Panc1 (cell line): Measurements from ENCODE around the gene MPND. TPM values are rescaled to one million over a fixed set of nuclear protein-coding genes. Genes with fewer than 3 reads are reported as not detected.
A peak's percentile ranks its signal among the peaks of the same experiment; 100 is the strongest.

Experiments used
- ATAC-seq: fragments of 200-7000 bp; cut with Tn5 transposase; 2 replicates; pipeline ENCODE4 v1.9.1; 2020; ENCODE audit warnings: mild to moderate bottlenecking, moderate library complexity
- BruUV-seq: library from RNA; stranded (reverse); fragments of 400-500 nt; replicated peaks from 2 replicates; lab custom pipeline; 2021; lab: Mats Ljungman, UMichigan
- CTCF ChIA-PET: fragments of 300-600 bp; sonication (Branson Sonifier 250); formaldehyde crosslinking; loops from one replicate; lab custom pipeline; 2022; ENCODE audit warnings: antibody characterized with exemption; lab: Charles Lee
- POLR2A ChIA-PET: fragments of 300-600 bp; sonication (Branson Sonifier 250); formaldehyde crosslinking; loops from one replicate; lab custom pipeline; 2022; ENCODE audit warnings: antibody characterized with exemption; lab: Charles Lee
- DNase-seq: peaks from one replicate; pipeline ENCODE4 v3.0.0-alpha.2; 2010; ENCODE audit warnings: low read depth, low spot score
- H3K27ac ChIP-seq: 2 replicates; pipeline ENCODE4 v1.5.1; 2011; ENCODE audit warnings: mild to moderate bottlenecking, low read length, inconsistent platforms
- H3K27me3 ChIP-seq: fragments of 200-500 bp; sonication (Bioruptor generic); 2 replicates; pipeline ENCODE4 v1.6.0; 2014; ENCODE audit warnings: low read length, inconsistent platforms; ENCODE audit not compliant: control insufficient read depth, insufficient read depth
- H3K36me3 ChIP-seq: fragments of 200-500 bp; sonication (Bioruptor generic); 2 replicates; pipeline ENCODE4 v1.5.1; 2014; ENCODE audit warnings: inconsistent platforms, mild to moderate bottlenecking, low read length, moderate library complexity; ENCODE audit not compliant: control insufficient read depth, insufficient read depth
- H3K4me1 ChIP-seq: 2 replicates; pipeline ENCODE4 v1.5.1; 2011; ENCODE audit warnings: inconsistent platforms, mild to moderate bottlenecking, low read length, moderate library complexity; ENCODE audit not compliant: control insufficient read depth, insufficient read depth
- H3K4me3 ChIP-seq, 2 experiments: 2 replicates each; pipeline ENCODE4 v1.5.1; 2011 to 2012; ENCODE audit warnings: low read depth in 2 of 2, low read length in 2 of 2, mild to moderate bottlenecking in 2 of 2, inconsistent platforms in 1 of 2, moderate library complexity in 1 of 2
- H3K9me3 ChIP-seq: fragments of 200-500 bp; sonication (Bioruptor generic); 2 replicates; pipeline ENCODE4 v1.5.1; 2014; ENCODE audit warnings: low read depth, mild to moderate bottlenecking, inconsistent platforms, low read length, moderate library complexity; ENCODE audit not compliant: control insufficient read depth, insufficient read depth
- POLR2AphosphoS5 ChIP-seq: IDR thresholded peaks from 2 replicates; pipeline ENCODE4 v1.6.1; 2012; ENCODE audit warnings: mild to moderate bottlenecking, low read depth, low read length, moderate library complexity
- SIN3A ChIP-seq: IDR thresholded peaks from 2 replicates; pipeline ENCODE4 v1.6.1; 2012; ENCODE audit warnings: low read depth, mild to moderate bottlenecking, low read length, moderate library complexity, borderline replicate concordance; ENCODE audit not compliant: insufficient read depth
- TCF7L2 ChIP-seq: IDR thresholded peaks from 2 replicates; pipeline ENCODE4 v1.6.1; 2011; ENCODE audit warnings: mild to moderate bottlenecking, low read depth, low read length, inconsistent platforms
- in situ Hi-C: cut with HindIII; loops from 2 replicates; pipeline ENCODE4 v1.10.0; 2016; ENCODE audit warnings: low sequenced_read_pairs, low pct_unique_long_range_greater_than_20kb
- intact Hi-C: fragments of 100-400 bp; cut with micrococcal nuclease; formaldehyde crosslinking; loops from one replicate; pipeline ENCODE4 v1.10.0; 2022; ENCODE audit not compliant: unreplicated experiment
- total RNA-seq: library from RNA; stranded (reverse); gene quantifications from one replicate; pipeline ENCODE4 v1.2.1, GENCODE V29; 2021; ENCODE audit not compliant: unreplicated experiment
- TF ChIP-seq, protein P1 (sequence below), 2 experiments: IDR thresholded peaks; 2 replicates each; pipeline ENCODE4 v1.6.1; 2011 to 2012; ENCODE audit warnings: low read depth in 2 of 2, control low read depth in 1 of 2, low read length in 1 of 2, mild to moderate bottlenecking in 1 of 2, moderate library complexity in 1 of 2; ENCODE audit not compliant: insufficient read depth in 1 of 2
- TF ChIP-seq, protein P2 (sequence below): fragments of 450-650 bp; IDR thresholded peaks from 2 replicates; pipeline ENCODE4 v1.5.1; 2017; ENCODE audit warnings: mild to moderate bottlenecking

MPND gene
- total RNA-seq, 1 experiment from 2014 or later: 22.9 TPM

GRCh38 chr19:4322942-4323665 lies 20.3 kb upstream of the MPND start:
- no peak for DNase-seq
- BruUV-seq: no TSS peak
- H3K9me3 ChIP-seq: no peaks in the 10 kb centered on the region
- TF ChIP-seq SIN3A (no peak), POLR2AphosphoS5 (no peak), TCF7L2 (no peak)
- TF ChIP-seq, protein P1, sequence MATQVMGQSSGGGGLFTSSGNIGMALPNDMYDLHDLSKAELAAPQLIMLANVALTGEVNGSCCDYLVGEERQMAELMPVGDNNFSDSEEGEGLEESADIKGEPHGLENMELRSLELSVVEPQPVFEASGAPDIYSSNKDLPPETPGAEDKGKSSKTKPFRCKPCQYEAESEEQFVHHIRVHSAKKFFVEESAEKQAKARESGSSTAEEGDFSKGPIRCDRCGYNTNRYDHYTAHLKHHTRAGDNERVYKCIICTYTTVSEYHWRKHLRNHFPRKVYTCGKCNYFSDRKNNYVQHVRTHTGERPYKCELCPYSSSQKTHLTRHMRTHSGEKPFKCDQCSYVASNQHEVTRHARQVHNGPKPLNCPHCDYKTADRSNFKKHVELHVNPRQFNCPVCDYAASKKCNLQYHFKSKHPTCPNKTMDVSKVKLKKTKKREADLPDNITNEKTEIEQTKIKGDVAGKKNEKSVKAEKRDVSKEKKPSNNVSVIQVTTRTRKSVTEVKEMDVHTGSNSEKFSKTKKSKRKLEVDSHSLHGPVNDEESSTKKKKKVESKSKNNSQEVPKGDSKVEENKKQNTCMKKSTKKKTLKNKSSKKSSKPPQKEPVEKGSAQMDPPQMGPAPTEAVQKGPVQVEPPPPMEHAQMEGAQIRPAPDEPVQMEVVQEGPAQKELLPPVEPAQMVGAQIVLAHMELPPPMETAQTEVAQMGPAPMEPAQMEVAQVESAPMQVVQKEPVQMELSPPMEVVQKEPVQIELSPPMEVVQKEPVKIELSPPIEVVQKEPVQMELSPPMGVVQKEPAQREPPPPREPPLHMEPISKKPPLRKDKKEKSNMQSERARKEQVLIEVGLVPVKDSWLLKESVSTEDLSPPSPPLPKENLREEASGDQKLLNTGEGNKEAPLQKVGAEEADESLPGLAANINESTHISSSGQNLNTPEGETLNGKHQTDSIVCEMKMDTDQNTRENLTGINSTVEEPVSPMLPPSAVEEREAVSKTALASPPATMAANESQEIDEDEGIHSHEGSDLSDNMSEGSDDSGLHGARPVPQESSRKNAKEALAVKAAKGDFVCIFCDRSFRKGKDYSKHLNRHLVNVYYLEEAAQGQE (IDR thresholded peaks at IDR 0.05; ENCODE audit: insufficient read depth in 1 of 2, low read depth in 2 of 2, low read length in 1 of 2): no peak
- TF ChIP-seq, protein P2, sequence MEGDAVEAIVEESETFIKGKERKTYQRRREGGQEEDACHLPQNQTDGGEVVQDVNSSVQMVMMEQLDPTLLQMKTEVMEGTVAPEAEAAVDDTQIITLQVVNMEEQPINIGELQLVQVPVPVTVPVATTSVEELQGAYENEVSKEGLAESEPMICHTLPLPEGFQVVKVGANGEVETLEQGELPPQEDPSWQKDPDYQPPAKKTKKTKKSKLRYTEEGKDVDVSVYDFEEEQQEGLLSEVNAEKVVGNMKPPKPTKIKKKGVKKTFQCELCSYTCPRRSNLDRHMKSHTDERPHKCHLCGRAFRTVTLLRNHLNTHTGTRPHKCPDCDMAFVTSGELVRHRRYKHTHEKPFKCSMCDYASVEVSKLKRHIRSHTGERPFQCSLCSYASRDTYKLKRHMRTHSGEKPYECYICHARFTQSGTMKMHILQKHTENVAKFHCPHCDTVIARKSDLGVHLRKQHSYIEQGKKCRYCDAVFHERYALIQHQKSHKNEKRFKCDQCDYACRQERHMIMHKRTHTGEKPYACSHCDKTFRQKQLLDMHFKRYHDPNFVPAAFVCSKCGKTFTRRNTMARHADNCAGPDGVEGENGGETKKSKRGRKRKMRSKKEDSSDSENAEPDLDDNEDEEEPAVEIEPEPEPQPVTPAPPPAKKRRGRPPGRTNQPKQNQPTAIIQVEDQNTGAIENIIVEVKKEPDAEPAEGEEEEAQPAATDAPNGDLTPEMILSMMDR: no peak
- no peaks in the 10 kb centered on the region for H3K36me3 ChIP-seq
- ChIA-PET POLR2A (no interaction called here), CTCF (no interaction called here)
- in situ Hi-C loops (no loop called here), intact Hi-C loops (no loop called here)
- ATAC-seq: peak; percentile 66
- no peak overlapping the region for H3K27ac ChIP-seq
- no peaks in the 10 kb centered on the region for H3K4me1 ChIP-seq
- no peaks in the 10 kb centered on the region for H3K27me3 ChIP-seq
- H3K4me3 ChIP-seq: no peak overlapping the region

GRCh38 chr19:4323692-4324091 lies 19.7 kb upstream of the MPND start:
- Histone ChIP-seq H3K27ac (no peak overlapping the region), H3K4me3 (no peak overlapping the region), H3K4me1 (no peaks in the 10 kb centered on the region), H3K9me3 (no peaks in the 10 kb centered on the region), H3K36me3 (no peaks in the 10 kb centered on the region), H3K27me3 (no peaks in the 10 kb centered on the region)
- in situ Hi-C loops (no loop called here), intact Hi-C loops (no loop called here)
- ChIA-PET CTCF (interaction anchor here (0.5 kb wide), 1 partner anchor 30 kb away, joined by 3 read pairs; no protein-coding TSS in a partner anchor), POLR2A (interaction anchor here (0.6 kb wide), 1 partner anchor 8 kb away, joined by 3 read pairs; no protein-coding TSS in a partner anchor)
- ATAC-seq (no peak), DNase-seq (no peak)
- BruUV-seq: no TSS peak
- TF ChIP-seq, protein P1 (IDR thresholded peaks at IDR 0.05; ENCODE audit: insufficient read depth in 1 of 2, low read depth in 2 of 2, low read length in 1 of 2): no peak
- no peak for TF ChIP-seq SIN3A
- TF ChIP-seq, protein P2: no peak
- no peak for TF ChIP-seq POLR2AphosphoS5
